SK-N-MC (cell line): Measurements from ENCODE around the gene LGALSL.

Source experiments
- EZH2 ChIP-seq: fragments of 200-600 bp; sonication (generic); IDR thresholded peaks from one replicate; pipeline ENCODE4 v1.6.1; 2017; ENCODE audit warnings: antibody characterized with exemption
- FOXP2 ChIP-seq: optimal IDR thresholded peaks from 2 replicates; pipeline ENCODE3; 2011; ENCODE audit warnings: mild to moderate bottlenecking, moderate library complexity; ENCODE audit not compliant: insufficient read depth; ENCODE audit errors: extremely low read length, control extremely low read depth
- POLR2AphosphoS5 ChIP-seq: IDR thresholded peaks from 2 replicates; pipeline ENCODE4 v1.6.1; 2012; ENCODE audit warnings: mild to moderate bottlenecking, low read depth, low read length, borderline replicate concordance

DNA sequence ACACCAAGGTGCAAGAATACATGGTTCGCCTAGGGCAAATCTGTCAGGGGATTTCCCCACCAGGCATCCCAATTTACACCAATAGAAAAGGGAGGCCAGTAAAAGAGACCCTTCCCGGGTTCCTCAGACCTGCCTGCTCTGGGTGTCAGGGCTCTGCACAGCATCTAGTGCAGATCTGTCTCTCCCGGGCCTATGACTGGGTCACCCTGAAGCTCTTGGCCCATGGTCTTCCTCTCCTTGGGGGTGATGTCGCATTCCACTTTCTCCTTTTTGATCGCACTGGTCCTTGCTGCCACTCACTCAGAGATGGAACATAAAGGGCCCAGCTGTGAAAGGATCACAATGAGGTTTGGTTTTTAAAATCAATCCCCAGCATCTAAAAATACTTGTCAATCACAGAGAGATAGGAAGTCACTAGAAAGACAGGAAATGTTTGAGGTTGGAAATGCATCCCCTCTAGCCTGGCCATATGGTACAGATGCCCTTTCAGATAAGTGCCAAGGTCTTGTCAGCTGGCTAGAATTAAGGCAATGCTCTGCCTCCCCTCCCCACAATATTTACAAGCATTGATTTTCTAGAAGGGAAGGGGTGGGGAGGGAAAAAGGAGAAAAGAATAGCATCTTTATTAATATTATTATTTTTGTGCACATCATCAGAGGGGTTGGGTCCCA is 35.3 kb downstream of the LGALSL start:
- TF ChIP-seq POLR2AphosphoS5 (no peak), EZH2 (no peak), FOXP2 (no peak)
